LHCN-M2 (cell line): ENCODE data around the gene ZFP91. TPM values are rescaled to one million over a fixed set of nuclear protein-coding genes. Genes with fewer than 3 reads are reported as not detected.

Source experiments
- DNase-seq: peaks from one replicate; pipeline ENCODE4 v3.0.0-alpha.2; 2012; ENCODE audit warnings: low read depth
- total RNA-seq: library from RNA; depleted of rRNA; stranded (reverse); fragments of >200 nt; gene quantifications from 2 replicates; pipeline ENCODE4 v1.2.3, GENCODE V29; 2014

ZFP91 gene
- total RNA-seq, 1 experiment from 2014 or later, result 87.9 TPM

- no peak for DNase-seq
Measured at GRCh38 chr11:58582437-58582836, 3.6 kb downstream of the ZFP91 start.

GRCh38 chr11:58586998-58587397 lies 8.1 kb downstream of the ZFP91 start:
- no peak for DNase-seq

- DNase-seq, result no peak
Measured at GRCh38 chr11:58591659-58592058, 12.8 kb downstream of the ZFP91 start.

GRCh38 chr11:58592760-58593472 lies 14.1 kb downstream of the ZFP91 start:
- no peak for DNase-seq

GRCh38 chr11:58594826-58595225 lies 16.0 kb downstream of the ZFP91 start:
- DNase-seq, result no peak

GRCh38 chr11:58596621-58597020 lies 17.8 kb downstream of the ZFP91 start:
- DNase-seq, result no peak

- no peak for DNase-seq
Measured at GRCh38 chr11:58597486-58598144, 18.8 kb downstream of the ZFP91 start.

GRCh38 chr11:58600510-58600909 lies 21.6 kb downstream of the ZFP91 start:
- DNase-seq, result no peak

GRCh38 chr11:58606930-58607714 lies 28.3 kb downstream of the ZFP91 start:
- no peak for DNase-seq

GRCh38 chr11:58608331-58608730 lies 29.5 kb downstream of the ZFP91 start:
- no peak for DNase-seq

GRCh38 chr11:58609723-58610122 lies 30.9 kb downstream of the ZFP91 start:
- DNase-seq, result no peak

GRCh38 chr11:58613228-58613627 lies 34.4 kb downstream of the ZFP91 start:
- DNase-seq, result no peak

GRCh38 chr11:58615559-58615958 lies 36.7 kb downstream of the ZFP91 start:
- DNase-seq, result no peak

- DNase-seq, result peak; percentile 95
Measured at GRCh38 chr11:58616594-58616993, 37.7 kb downstream of the ZFP91 start.

GRCh38 chr11:58617976-58618557 lies 39.2 kb downstream of the ZFP91 start:
- no peak for DNase-seq

- DNase-seq, result no peak
Measured at GRCh38 chr11:58621586-58622262, 42.9 kb downstream of the ZFP91 start.

- DNase-seq, result peak; percentile 42
Measured at GRCh38 chr11:58622344-58622743, 43.5 kb downstream of the ZFP91 start, which contains the start of gene CNTF. Gene CNTF (plus strand): TSS chr11:58622665. CDS start chr11:58622753, 88 bp downstream.

- DNase-seq, result peak; percentile 94
Measured at GRCh38 chr11:58625086-58625485, 46.2 kb downstream of the ZFP91 start.

- DNase-seq, result peak; percentile 75
Measured at GRCh38 chr11:58625826-58626460, 47.1 kb downstream of the ZFP91 start.

- DNase-seq, result no peak
Measured at GRCh38 chr11:58626934-58627483, 48.1 kb downstream of the ZFP91 start.

GRCh38 chr11:58628446-58628845 lies 49.6 kb downstream of the ZFP91 start:
- no peak for DNase-seq
